ENCODE measurements around the gene CBLB. TPM values are rescaled to one million over a fixed set of nuclear protein-coding genes. Genes with fewer than 3 reads are reported as not detected.
"Not testable (repeated sequence)": the region's sequence is repeated elsewhere in the genome, so short reads cannot be mapped to it uniquely, and the experiment has no call there.

Gene CBLB
- total RNA-seq, 1 donor from 2014 or later, result 17.6 TPM

- no peak for DNase-seq (ENCODE audit: extremely low read depth, low read depth, low spot score)
Measured at GRCh38 chr3:105763659-105764036, 105.2 kb downstream of the CBLB start.

DNA sequence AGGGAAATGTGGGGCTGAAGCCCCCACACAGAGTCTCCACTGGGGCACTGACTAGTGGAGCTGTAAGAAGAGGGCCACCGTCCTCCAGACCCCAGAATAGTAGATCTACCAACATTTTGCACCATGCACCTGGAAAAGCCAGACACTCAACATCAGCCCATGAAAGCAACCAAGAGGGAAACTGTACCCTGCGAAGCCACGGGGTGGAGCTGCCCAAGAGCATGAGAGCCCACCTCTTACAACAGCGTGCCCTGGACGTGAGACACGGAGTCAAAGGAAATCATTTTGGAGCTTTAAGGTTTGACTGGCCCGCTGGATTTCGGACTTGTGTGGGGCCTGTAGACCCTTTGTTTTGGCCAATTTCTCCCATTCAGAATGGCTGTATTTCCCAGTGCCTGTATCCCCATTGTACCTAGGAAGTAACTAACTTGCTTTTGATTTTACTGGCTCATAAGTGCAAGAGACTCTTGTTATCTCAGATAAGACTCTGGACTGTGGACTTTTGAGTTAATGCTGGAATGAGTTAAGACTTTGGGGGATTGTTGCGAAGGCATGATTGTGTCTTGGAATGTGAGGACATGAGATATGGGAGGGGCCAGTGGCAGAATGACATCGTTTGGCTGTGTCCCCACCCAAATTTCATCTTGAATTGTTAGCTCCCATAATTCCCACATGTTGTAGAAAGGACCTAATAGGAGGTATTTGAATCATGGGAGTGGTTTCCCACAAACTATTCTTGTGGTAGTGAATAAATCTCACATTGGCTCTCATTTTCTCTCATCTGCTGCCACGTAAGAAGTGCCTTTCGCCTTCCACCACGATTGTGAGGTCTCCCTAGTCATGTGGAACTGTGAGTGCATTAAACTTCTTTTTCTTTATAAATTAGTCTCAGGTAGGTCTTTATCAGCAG is 105.8 kb downstream of the CBLB start:
- DNase-seq (ENCODE audit: extremely low read depth, low read depth, low spot score), result no peak

DNA sequence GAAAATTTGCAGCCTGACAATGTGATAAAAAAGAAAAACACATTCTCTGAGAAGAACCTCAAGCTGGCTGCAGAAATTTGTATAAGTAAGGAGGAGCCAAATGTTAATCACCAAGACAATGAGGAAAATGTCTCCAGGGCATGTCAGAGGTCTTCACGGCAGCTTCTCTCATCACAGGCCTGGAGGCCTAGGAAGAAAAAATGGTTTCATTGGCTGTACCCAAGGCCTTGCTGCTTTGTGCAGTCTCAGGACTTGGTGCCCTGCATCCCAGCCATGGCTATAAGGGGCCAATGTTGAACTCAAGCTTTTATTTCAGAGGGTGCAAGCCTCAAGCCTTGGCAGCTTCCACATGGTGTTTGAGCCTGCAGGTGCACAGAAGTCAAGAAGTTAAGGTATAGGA is 106.6 kb downstream of the CBLB start:
- not testable (repeated sequence) for DNase-seq (ENCODE audit: extremely low read depth, low read depth, low spot score)

DNA sequence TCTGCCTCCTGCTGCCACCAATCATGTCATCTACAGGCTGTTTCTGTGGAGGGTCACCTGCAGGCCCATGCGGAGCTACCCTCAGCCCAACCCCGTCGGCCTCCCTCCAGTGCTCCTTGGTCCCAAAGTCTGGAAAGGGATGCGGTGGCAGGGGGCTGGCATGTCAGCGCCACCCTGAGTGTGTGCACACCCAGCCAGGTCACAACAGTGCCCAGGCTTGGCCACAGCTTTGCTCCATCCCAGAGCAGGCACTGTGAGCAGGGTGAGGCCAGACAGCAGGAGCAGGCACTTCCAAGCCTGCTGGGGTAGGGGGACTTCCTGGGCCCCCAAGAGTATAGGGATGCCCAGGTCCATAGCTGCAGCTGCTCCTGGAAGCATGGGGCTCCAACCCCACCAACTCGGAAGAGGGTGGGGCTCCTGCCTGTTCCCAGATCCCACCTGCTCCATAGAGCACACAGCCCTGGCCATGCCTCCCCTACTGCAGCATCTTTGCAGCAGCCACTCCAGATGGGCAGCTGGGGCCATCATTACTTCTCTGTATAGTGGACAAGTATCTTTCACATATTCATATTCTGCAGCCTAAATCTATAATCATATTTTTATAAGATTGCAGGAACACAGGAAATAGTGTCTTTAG is 109.3 kb downstream of the CBLB start:
- DNase-seq (ENCODE audit: extremely low read depth, low read depth, low spot score), result no peak

GRCh38 chr3:105758451-105758850 is 110.4 kb downstream of the CBLB start:
- no peak for DNase-seq (ENCODE audit: extremely low read depth, low read depth, low spot score)

DNA sequence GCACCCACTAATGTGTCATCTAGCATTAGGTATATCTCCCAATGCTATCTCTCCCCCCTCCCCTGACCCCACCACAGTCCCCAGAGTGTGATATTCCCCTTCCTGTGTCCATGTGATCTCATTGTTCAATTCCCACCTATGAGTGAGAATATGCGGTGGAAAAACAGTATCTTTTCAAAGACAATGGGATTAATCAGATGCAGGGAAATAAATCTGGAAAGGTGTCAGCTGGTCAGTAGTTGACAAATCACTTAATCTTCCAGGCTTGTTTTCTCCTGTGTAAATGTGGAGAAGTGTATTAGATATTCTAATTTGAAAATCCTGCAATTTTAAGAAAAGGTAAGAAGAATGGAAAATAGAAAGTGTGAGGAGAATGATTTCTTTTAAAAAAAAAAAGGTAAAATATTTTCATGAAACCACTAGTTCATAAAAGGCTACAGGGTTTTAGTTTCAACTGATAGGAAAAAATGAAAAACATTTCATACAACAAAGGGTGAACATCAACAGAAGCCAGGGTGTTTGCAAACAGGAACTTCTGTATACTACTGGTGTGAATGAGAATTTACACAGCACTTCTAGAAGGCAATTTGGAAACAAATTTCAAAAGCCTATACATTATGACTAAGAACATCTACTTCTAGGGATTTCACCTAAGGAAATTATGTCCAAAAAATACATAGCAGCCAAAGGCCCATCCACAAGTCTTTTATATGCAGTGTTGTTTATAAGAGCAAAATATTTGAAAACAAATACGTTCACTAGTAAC is 113.5 kb downstream of the CBLB start:
- DNase-seq (ENCODE audit: extremely low read depth, low read depth, low spot score), result no peak

GRCh38 chr3:105752791-105753415 is 115.9 kb downstream of the CBLB start:
- DNase-seq (ENCODE audit: extremely low read depth, low read depth, low spot score), result no peak

DNA sequence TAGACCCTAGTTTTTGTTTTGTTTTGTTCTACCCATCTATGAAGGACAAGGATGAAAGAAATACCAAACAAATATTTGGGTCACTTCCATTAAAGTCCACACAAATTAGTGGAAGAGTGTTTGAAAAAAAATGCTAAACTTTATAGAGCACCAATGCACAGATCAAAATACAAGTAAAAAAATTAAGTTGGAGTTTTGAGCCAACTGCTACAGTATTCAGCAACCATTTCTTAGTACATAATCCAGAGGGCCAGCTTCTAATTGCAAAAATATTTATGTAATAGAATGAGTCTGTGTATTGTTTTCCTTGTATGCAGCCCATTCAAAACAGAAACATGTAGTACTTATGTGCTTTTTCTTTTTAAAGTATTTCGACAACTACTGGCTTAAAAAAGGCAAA is 121.1 kb downstream of the CBLB start:
- no peak for DNase-seq (ENCODE audit: extremely low read depth, low read depth, low spot score)

- DNase-seq (ENCODE audit: extremely low read depth, low read depth, low spot score), result no peak
Measured at GRCh38 chr3:105747060-105747541, 121.7 kb downstream of the CBLB start.

- DNase-seq (ENCODE audit: extremely low read depth, low read depth, low spot score), result no peak
Measured at GRCh38 chr3:105746231-105746996, 122.4 kb downstream of the CBLB start.

DNA sequence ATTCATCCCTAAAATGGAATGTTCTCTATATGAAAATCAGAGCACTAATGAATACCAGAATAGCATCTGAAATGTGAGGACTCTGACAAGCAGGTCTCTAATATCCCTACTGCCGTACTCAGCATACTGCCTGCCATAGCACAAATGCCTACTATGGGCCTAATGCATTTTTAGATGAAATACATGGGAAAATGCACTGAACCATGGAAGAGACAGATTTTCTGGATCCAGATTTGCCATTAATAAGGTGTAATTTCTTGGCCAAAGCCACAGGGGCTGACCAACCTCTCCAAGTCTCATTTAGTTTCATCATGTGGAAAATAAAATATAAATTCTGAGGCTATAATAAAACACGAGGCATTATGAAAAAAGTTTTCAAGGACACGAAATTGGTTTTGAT is 123.8 kb downstream of the CBLB start:
- no peak for DNase-seq (ENCODE audit: extremely low read depth, low read depth, low spot score)

DNA sequence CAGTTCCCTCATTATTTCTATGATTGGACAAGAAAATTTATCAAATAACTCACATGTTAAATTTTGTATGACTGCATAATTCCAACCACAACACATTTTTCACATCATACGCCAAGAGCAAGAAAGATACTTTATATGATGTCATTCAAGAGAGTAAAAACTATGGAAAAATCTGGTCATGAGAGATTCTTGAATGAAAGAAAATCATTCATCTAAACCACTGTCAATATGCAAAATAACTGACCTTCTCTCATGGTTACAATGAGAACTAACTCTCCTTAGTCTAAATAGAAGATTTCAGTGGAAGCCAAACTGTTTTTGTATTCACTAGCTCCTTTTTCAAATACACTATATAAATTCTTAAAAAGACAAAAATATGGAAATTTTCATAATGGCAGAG is 124.6 kb downstream of the CBLB start:
- DNase-seq (ENCODE audit: extremely low read depth, low read depth, low spot score), result no peak

GRCh38 chr3:105733356-105733755 is 135.5 kb downstream of the CBLB start:
- no peak for DNase-seq (ENCODE audit: extremely low read depth, low read depth, low spot score)

DNA sequence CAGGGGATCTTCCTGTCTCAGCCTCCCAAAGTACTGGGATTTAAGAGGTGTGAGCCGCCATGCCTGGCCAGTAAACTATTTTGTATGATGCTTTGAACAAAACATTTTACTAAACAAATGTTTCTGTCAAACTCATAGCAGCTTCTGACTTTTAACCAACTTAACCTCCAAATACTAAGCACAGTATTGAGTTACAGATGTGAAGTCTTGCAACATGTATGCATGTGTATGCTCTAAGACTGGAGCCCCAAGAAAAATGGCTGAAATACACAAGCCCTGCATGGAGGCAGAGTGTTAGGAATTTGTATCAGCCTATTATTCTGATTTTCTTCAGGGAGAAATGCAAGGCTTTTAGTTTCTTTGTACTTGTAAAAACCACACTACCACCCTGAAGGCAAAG is 137.1 kb downstream of the CBLB start:
- DNase-seq (ENCODE audit: extremely low read depth, low read depth, low spot score), result no peak

GRCh38 chr3:105730801-105731354 is 137.9 kb downstream of the CBLB start:
- no peak for DNase-seq (ENCODE audit: extremely low read depth, low read depth, low spot score)

DNA sequence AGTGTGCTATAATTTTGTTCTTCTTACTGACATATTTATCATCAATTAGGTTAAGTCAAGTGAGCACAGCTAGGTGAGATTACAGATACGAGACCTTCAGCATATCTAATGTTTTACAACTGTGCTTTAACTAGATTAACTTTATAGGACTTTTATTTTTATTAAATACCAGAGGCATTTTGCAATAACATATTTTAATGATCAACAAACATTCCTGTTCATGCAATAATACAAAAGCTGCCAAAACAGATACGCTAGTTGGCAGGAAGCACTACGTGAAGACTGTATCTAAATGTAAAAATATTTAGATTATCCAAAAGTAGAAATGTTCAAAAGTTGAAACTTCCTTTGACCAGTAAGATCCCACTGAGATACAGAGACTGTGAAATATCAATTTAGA is 139.1 kb downstream of the CBLB start:
- no peak for DNase-seq (ENCODE audit: extremely low read depth, low read depth, low spot score)

DNA sequence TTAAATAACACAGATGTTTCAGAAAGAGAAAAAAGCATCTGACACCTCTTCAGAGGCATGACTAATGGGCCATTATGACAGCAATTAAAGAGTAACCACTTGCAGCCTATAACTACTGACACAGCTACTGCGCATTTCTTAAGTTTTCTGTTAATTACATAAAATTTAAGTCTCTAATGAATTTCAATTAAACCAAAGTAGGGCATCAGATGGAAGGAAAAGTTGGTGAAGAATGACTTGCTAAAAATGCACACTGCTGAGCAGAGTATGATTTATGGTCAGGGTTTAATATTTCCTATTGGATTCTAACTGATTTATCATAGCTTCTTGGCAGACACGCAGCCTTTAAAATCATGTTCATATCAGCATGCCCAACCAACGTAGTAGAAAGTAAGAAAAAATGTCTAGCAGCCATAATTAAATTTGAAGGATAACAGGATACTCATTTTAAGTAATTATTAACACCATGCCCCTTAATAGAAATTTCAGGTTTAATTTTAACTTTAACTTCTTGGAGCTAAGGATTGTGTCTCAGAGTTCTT is 140.0 kb downstream of the CBLB start:
- no peak for DNase-seq (ENCODE audit: extremely low read depth, low read depth, low spot score)

DNA sequence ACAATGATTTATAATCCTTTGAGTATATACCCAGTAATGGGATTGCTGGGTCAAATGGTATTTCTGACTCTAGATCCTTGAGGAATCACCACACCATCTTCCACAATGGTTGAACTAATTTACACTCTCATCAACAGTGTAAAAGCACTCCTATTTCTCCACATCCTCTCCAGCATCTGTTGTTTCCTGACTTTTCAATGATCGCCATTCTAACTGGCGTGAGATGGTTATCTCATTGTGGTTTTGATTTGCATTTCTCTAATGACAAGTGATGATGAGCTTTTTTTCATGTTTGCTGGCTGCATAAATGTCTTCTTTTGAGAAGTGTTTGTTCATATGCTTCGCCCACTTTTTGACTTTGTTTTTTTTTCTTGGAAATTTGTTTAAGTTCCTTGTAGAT is 141.8 kb downstream of the CBLB start:
- not testable (repeated sequence) for DNase-seq (ENCODE audit: extremely low read depth, low read depth, low spot score)

DNA sequence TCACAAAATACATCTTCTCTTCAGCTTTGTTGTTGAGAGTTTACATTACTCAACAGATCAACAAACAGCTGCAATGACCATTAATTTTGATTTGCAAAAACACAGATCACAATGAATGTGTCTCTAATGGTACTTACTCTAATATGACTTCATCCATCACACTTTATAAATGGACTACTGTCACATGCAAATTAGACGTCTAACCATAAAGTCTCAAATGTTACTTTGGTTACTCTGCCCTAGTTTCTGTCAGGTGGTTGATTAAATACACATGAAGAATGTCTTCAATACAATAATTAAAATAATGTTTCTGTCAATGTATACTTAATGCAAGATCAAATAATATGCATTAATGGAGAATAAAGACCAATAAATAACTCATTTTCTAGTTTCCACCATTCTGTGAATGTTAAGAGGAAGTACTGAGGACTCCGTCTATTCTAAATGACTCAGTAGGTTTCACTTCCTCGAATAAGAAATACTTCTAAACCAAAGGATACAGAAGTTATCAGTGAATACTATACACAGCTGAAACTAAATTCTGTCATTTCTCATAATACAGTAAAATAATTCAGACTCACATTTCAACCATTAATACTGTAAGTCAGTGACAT is 145.8 kb downstream of the CBLB start:
- DNase-seq (ENCODE audit: extremely low read depth, low read depth, low spot score), result no peak

Measured in glomerular endothelial cell (primary cell).